ENCODE results near the gene ADM5. TPM values are rescaled to one million over a fixed set of nuclear protein-coding genes. Genes with fewer than 3 reads are reported as not detected.

Gene ADM5
- total RNA-seq, 1 donor from 2014 or later, result 9.5 TPM

DNA sequence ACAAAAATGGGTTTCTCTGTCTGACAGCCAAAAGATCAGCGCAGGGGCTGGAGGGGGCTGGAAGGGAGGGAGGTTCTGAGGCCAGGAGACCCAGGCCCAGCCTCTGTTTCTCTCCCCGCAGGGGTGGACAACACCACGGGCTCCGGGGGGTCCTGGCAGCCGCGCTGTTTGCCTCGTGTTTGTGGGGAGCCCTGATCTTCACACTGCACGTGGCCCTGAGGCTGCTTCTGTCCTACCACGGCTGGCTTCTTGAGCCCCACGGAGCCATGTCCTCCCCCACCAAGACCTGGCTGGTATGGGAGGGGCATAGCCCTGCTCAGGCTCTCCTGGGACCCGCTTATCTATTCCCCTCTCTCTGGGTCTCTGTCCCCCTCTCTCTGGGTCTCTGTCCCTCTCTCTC is 11.2 kb downstream of the ADM5 start:
- TF ChIP-seq CTCF (IDR thresholded peaks at IDR 0.05), result no peak
- no peak for ATAC-seq (ENCODE audit: low read depth)
- POLR2A ChIA-PET, result no interaction called here
- Mint-ChIP-seq H3K36me3 (ENCODE audit: low read depth) (no peaks in the 10 kb centered on the region), H3K4me1 (no peaks in the 10 kb centered on the region), H3K4me3 (no peak overlapping the region), H3K9me3 (no peaks in the 10 kb centered on the region), H3K27me3 (peaks cover 2% of the 10 kb centered on the region), H3K27ac (no peak overlapping the region)
- CTCF ChIA-PET, result no interaction called here
- intact Hi-C loops (cut with micrococcal nuclease), result no loop called here
- no peak for DNase-seq

GRCh38 chr19:49701271-49701786 is 11.9 kb downstream of the ADM5 start:
- intact Hi-C loops (cut with micrococcal nuclease), result no loop called here
- Mint-ChIP-seq H3K27ac (no peak overlapping the region), H3K4me3 (no peak overlapping the region), H3K27me3 (peaks cover 2% of the 10 kb centered on the region), H3K36me3 (ENCODE audit: low read depth) (no peaks in the 10 kb centered on the region), H3K4me1 (no peaks in the 10 kb centered on the region), H3K9me3 (no peaks in the 10 kb centered on the region)
- DNase-seq (no peak), ATAC-seq (ENCODE audit: low read depth) (no peak)
- ChIA-PET CTCF (no interaction called here), POLR2A (no interaction called here)
- TF ChIP-seq CTCF (IDR thresholded peaks at IDR 0.05), result no peak

DNA sequence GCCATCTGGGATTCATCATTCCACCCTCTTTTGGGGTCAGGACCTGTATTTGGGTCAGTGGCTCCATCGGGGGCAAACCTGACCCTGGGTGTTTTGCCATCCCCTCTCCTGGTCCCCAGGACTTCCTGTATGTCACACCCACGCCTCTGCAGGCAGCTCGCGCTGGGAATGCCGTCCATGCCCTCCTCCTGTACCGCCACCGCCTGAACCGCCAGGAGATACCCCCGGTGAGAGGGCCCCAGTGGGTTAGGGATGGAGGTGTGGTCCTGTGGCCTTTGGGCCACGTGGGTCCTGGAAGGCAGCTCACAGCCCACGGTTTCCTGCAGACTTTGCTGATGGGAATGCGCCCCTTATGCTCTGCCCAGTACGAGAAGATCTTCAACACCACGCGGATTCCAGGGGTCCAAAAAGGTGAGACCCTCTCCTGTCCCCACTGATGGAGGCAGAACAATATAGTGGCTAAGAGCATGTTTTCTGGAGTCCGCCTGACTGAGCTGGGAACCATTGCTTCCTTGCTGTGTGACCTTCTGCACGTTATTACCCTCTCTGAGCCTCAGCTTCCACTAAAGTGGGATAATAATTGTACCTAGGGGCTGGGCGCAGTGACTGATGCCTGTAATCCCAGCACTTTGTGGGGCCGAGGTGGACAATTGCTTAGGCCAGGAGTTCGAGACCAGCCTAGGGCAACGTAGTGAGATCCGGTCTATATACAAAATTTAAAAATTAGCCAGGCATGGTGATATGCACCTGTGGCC is 15.7 kb downstream of the ADM5 start:
- ChIA-PET POLR2A (interaction anchor here (0.6 kb wide), 1 partner anchor 20 kb away, joined by 3 read pairs; no protein-coding TSS in a partner anchor), CTCF (no interaction called here)
- H3K27ac Mint-ChIP-seq, result no peak overlapping the region
- H3K4me3 Mint-ChIP-seq, result no peak overlapping the region
- no peak for DNase-seq
- no peak for ATAC-seq (ENCODE audit: low read depth)
- no peak for TF ChIP-seq CTCF (IDR thresholded peaks at IDR 0.05)
- H3K9me3 Mint-ChIP-seq, result no peaks in the 10 kb centered on the region
- H3K4me1 Mint-ChIP-seq, result no peaks in the 10 kb centered on the region
- H3K36me3 Mint-ChIP-seq (ENCODE audit: low read depth), result no peaks in the 10 kb centered on the region
- intact Hi-C loops (cut with micrococcal nuclease), result no loop called here
- H3K27me3 Mint-ChIP-seq, result peaks cover 10% of the 10 kb centered on the region

DNA sequence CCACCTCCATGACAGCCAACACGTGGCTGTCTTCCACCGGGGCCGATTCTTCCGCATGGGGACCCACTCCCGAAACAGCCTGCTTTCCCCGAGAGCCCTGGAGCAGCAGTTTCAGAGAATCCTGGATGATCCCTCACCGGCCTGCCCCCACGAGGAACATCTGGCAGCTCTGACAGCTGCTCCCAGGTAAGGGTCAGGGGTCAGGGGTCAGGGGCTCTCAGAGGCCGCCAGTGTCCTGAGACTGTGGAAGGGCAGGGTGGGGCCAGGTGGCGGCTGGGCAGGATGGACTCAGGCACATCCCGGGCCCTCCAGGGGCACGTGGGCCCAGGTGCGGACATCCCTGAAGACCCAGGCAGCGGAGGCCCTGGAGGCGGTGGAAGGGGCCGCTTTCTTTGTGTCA is 16.5 kb downstream of the ADM5 start:
- ChIA-PET CTCF (no interaction called here), POLR2A (no interaction called here)
- Mint-ChIP-seq H3K27me3 (peaks cover 11% of the 10 kb centered on the region), H3K9me3 (no peaks in the 10 kb centered on the region), H3K36me3 (ENCODE audit: low read depth) (no peaks in the 10 kb centered on the region), H3K27ac (no peak overlapping the region), H3K4me3 (no peak overlapping the region), H3K4me1 (no peaks in the 10 kb centered on the region)
- ATAC-seq (ENCODE audit: low read depth) (no peak), DNase-seq (no peak)
- TF ChIP-seq CTCF (IDR thresholded peaks at IDR 0.05), result no peak
- intact Hi-C loops (cut with micrococcal nuclease), result no loop called here

DNA sequence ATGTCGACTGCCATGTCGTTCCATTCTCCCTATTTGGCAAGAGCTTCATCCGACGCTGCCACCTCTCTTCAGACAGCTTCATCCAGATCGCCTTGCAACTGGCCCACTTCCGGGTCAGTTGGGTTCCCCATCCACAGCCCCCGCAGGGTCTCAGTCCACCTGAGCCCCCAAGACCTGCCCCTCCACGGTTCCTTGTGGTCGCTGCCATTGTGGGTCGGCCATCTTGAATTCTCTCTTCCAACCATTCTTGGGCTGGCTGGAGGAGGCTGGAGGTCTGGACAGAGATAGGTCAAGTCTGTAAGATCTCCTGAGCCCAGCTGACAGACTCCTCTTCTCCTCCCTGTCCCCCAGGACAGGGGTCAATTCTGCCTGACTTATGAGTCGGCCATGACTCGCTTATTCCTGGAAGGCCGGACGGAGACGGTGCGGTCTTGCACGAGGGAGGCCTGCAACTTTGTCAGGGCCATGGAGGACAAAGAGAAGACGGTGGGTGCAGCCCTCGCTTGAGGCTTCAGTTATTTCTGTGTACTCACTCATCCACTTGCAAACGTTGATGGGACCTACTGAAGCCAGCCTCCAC is 21.1 kb downstream of the ADM5 start:
- no peak overlapping the region for H3K27ac Mint-ChIP-seq
- TF ChIP-seq CTCF (IDR thresholded peaks at IDR 0.05), result no peak
- POLR2A ChIA-PET, result no interaction called here
- no peaks in the 10 kb centered on the region for H3K36me3 Mint-ChIP-seq (ENCODE audit: low read depth)
- intact Hi-C loops (cut with micrococcal nuclease), result no loop called here
- ATAC-seq (ENCODE audit: low read depth), result no peak
- H3K27me3 Mint-ChIP-seq, result peaks cover 11% of the 10 kb centered on the region
- CTCF ChIA-PET, result interaction anchor here (0.6 kb wide), 1 partner anchor 31 kb away, joined by 3 read pairs; no protein-coding TSS in a partner anchor
- no peaks in the 10 kb centered on the region for H3K4me1 Mint-ChIP-seq
- H3K4me3 Mint-ChIP-seq, result no peak overlapping the region
- DNase-seq, result no peak
- no peaks in the 10 kb centered on the region for H3K9me3 Mint-ChIP-seq
